K562 (cell line): ENCODE measurements around the gene GRIPAP1. TPM values are rescaled to one million over a fixed set of nuclear protein-coding genes. Genes with fewer than 3 reads are reported as not detected.

Experiments used
- CHAMP1 ChIP-seq: fragments of 450-650 bp; IDR thresholded peaks from 2 replicates; pipeline ENCODE4 v1.6.1; 2016; ENCODE audit warnings: mild to moderate bottlenecking
- CREB1 ChIP-seq, 2 experiments: sonication (generic) in 1 of 2; formaldehyde crosslinking in 1 of 2; IDR thresholded peaks; 2 replicates each; pipeline versions ENCODE4 v1.6.1 to v1.8.0; 2012 to 2022; ENCODE audit warnings: inconsistent platforms in 1 of 2, mild to moderate bottlenecking in 1 of 2, missing genetic modification reagents in 1 of 2, moderate library complexity in 1 of 2
- ELF1 ChIP-seq: fragments of 200-800 bp; sonication (Bioruptor generic); IDR thresholded peaks from 2 replicates; pipeline ENCODE4 v1.6.1; 2016; ENCODE audit warnings: missing genetic modification characterization, missing compliant biosample characterization
- FOXK1 ChIP-seq: sonication (generic); formaldehyde crosslinking; IDR thresholded peaks from 2 replicates; pipeline ENCODE4 v1.8.0; 2022; ENCODE audit warnings: missing genetic modification reagents, mild to moderate bottlenecking, borderline replicate concordance
- NR4A1 ChIP-seq, 2 experiments: fragments of 250-450 bp in 1 of 2; fragments of 450-650 bp in 1 of 2; sonication (Bioruptor Pico) in 1 of 2; IDR thresholded peaks; 2 replicates each; pipeline versions ENCODE4 v1.4.0 to v1.6.1; 2016 to 2020; ENCODE audit warnings: mild to moderate bottlenecking in 2 of 2, missing compliant biosample characterization in 1 of 2, missing genetic modification characterization in 1 of 2, moderate library complexity in 1 of 2
- POLR2A ChIP-seq: fragments of 450-650 bp; conservative IDR thresholded peaks from 2 replicates; pipeline ENCODE4 v1.6.1; 2016
- SLC30A9 ChIP-seq: fragments of 250-450 bp; sonication (Bioruptor Pico); IDR thresholded peaks from 2 replicates; pipeline ENCODE4 v1.8.0; 2022; ENCODE audit warnings: mild to moderate bottlenecking, moderate library complexity
- SRSF7 ChIP-seq: fragments of 200-400 bp; formaldehyde crosslinking; optimal IDR thresholded peaks from 2 replicates; pipeline ENCODE3; 2017; ENCODE audit warnings: mild to moderate bottlenecking, low read depth, low read length
- STAT5A ChIP-seq: IDR thresholded peaks from 2 replicates; pipeline ENCODE4 v1.6.1; 2012; ENCODE audit warnings: low read length, inconsistent platforms, borderline replicate concordance
- ZBTB12 ChIP-seq: fragments of 250-450 bp; sonication (Bioruptor Pico); IDR thresholded peaks from 2 replicates; pipeline ENCODE4 v1.4.0; 2020
- ZBTB5 ChIP-seq: fragments of 450-650 bp; IDR thresholded peaks from 2 replicates; pipeline ENCODE4 v1.6.1; 2017; ENCODE audit warnings: antibody characterized with exemption
- polyA plus RNA-seq, 8 experiments: library from polyadenylated mRNA; depleted of rRNA in 4 of 8; stranded (reverse) in 5 of 8; unstranded in 3 of 8; fragments of >200 nt; fragmentation: Nextera tagmentation in 2 of 8; fragmentation: Illumina TruSeq in 1 of 8; extraction: Ambion mirVana in 2 of 8; extraction: Trizol in 1 of 8; gene quantifications; 2 replicates each; pipeline versions ENCODE4 v1.2.1 to v1.2.3, GENCODE V29; 2011 to 2014; ENCODE audit warnings: inconsistent platforms in 1 of 8, missing spikeins in 1 of 8
- total RNA-seq, 7 experiments: library from RNA; depleted of rRNA in 6 of 7; stranded (reverse); fragments of >200 nt in 6 of 7; fragmentation: Illumina TruSeq in 2 of 7; extraction: Trizol in 2 of 7; gene quantifications; 2 replicates each; pipeline versions ENCODE4 v1.2.1 to v1.2.3, GENCODE V29; 2011 to 2021; ENCODE audit warnings: low replicate concordance in 1 of 7
- TF ChIP-seq, protein P1 (sequence below), 2 experiments: fragments of 450-650 bp; IDR thresholded peaks; 2 replicates each; pipeline ENCODE4 v1.6.1; 2016; ENCODE audit warnings: mild to moderate bottlenecking in 2 of 2, borderline replicate concordance in 1 of 2, low read depth in 1 of 2, moderate library complexity in 1 of 2

The GRIPAP1 gene
- total and polyA plus RNA-seq, 9 of the 15 experiments (the other 6 are each of a cell fraction or from before 2014, with no cell fraction given), result 4.1 to 41.6 (median 24.0) TPM

GRCh38 chrX:48937054-48937907 lies 64.8 kb downstream of the GRIPAP1 start (continued):
- TF ChIP-seq ZBTB5 (no peak), POLR2A (no peak), NR4A1 (CRISPR knock-in tag; IDR thresholded peaks at IDR 0.05) (no peak), NR4A1 (tag; IDR thresholded peaks at IDR 0.05) (peak; percentile 74), SRSF7 (no peak), SLC30A9 (CRISPR knock-in tag) (no peak), CHAMP1 (no peak), CREB1 (IDR thresholded peaks at IDR 0.05) (no peak), CREB1 (CRISPR knock-in tag; IDR thresholded peaks at IDR 0.05) (peak; percentile 47; the same call in 1 of the 2 replicates), ZBTB12 (CRISPR knock-in tag) (no peak), FOXK1 (CRISPR knock-in tag) (peak; percentile 98), ELF1 (tag) (peak; percentile 50; the same call in 1 of the 2 replicates), STAT5A (peak; percentile 80)
- TF ChIP-seq, protein P1, sequence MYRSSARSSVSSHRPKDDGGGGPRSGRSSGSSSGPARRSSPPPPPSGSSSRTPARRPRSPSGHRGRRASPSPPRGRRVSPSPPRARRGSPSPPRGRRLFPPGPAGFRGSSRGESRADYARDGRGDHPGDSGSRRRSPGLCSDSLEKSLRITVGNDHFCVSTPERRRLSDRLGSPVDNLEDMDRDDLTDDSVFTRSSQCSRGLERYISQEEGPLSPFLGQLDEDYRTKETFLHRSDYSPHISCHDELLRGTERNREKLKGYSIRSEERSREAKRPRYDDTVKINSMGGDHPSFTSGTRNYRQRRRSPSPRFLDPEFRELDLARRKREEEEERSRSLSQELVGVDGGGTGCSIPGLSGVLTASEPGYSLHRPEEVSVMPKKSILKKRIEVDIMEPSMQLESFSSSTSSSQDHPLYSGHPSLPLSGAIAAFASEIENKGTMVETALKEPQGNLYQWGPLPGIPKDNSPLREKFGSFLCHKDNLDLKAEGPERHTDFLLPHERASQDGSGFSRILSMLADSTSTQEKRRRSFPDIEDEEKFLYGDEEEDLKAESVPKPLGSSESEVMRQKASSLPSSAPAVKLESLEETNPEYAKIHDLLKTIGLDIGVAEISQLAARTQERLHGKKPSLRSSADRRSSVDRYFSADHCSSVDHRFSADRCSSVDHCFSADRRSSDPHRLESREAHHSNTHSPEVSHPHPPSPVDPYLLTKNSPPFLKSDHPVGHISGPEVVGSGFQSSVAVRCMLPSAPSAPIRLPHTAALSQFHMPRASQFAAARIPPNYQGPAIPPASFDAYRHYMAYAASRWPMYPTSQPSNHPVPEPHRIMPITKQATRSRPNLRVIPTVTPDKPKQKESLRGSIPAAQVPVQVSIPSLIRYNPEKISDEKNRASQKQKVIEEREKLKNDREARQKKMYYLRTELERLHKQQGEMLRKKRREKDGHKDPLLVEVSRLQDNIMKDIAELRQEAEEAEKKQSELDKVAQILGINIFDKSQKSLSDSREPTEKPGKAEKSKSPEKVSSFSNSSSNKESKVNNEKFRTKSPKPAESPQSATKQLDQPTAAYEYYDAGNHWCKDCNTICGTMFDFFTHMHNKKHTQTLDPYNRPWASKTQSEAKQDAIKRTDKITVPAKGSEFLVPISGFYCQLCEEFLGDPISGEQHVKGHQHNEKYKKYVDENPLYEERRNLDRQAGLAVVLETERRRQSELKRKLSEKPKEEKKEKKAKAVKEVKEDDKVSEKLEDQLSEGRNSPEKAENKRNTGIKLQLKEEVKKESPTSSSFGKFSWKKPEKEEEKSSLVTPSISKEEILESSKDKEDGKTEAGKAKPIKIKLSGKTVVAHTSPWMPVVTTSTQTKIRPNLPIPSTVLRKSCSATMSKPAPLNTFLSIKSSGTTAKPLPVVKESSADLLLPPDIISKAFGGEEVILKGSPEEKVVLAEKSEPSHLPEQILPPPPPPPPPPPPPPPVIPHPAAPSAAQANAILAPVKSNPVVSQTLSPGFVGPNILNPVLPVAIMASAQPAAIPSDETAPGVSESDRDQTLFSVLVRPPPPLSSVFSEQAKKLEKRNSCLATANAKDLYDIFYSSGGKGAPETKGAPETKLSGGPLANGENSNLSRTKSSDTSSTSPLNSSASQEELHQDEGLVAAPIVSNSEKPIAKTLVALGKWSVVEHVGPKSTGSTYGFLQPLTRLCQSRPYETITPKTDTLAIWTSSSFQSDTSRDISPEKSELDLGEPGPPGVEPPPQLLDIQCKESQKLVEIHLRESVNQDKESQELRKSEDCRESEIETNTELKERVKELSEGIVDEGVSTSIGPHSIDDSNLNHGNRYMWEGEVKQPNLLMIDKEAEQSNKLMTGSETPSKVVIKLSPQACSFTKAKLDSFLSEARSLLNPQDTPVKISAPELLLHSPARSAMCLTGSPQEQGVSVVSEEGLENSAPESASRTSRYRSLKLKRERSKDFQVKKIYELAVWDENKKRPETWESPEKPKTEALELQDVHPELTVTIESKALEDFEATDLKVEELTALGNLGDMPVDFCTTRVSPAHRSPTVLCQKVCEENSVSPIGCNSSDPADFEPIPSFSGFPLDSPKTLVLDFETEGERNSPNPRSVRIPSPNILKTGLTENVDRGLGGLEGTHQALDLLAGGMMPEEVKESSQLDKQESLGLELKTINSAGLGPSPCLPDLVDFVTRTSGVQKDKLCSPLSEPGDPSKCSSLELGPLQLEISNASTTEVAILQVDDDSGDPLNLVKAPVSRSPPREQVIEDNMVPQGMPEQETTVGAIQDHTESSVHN (IDR thresholded peaks at IDR 0.05; ENCODE audit: borderline replicate concordance in 1 of 2, low read depth in 1 of 2), result peak in 1 of 2 experiments; percentile 53; a peak in 1 of 4 replicates
